Activated CD4-positive, CD25-positive, alpha-beta regulatory T cell (primary cell): ENCODE results near the gene C3.
"Not testable (repeated sequence)": the region's sequence is repeated elsewhere in the genome, so short reads cannot be mapped to it uniquely, and the experiment has no call there.

ENCODE experiments used
- DNase-seq, 4 experiments: peaks; one replicate each; lab custom pipeline; 2025; lab: John Stamatoyannopoulos, UW

C3 gene

DNA sequence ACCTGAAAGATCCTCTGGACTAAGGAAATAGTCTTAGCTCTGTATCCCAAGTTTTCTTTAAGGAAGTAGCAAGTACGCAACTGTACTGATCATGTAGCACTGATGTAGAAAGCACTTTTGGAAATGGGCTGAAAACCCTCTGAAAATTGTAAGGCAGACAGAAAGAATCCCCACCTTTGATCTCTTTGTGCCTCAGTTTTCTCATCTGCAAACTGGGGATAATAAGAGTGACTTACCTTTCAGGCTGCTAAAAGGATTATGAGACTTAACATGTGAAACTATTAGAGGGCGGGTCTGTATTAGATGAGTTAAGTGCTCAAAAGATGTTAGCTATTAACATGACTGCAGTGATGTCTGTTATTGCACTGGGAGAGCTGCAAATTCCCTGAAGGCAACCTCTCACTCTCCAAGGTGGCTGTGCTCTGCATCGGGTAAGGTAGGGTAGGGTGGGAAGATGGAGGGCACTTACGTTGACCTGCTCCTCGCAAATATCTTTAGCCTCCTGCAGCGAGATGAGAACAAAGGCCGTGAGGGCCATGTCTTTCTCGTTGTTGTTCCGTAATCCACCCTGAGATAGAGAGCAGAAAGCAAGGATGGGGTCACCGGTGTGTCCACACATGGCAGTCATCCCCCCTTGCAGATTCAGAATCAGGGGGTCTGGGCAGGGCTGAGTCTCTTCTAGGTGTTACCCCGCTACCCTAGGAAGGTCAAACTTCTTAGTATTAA, 30.1 kb downstream of the C3 start:
- no peak for DNase-seq

DNA sequence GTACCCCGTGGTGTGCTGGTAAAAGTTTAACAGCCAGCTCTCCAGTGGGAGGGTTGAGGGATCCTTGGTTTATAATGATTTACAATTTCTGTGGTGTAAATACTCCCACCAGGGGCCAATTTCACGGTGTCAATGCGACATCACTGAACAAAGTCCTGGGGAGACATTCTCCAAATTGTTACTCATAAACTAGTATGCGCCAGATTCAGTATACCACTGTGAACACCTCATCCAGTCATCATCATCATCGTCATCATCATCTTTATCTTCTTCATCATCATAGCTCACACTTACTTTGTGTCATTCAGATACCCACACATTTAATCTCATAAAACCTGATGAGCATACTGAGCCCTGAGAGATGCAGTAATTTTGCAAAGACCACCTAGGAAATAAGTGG, 33.3 kb downstream of the C3 start:
- DNase-seq: no peak

DNA sequence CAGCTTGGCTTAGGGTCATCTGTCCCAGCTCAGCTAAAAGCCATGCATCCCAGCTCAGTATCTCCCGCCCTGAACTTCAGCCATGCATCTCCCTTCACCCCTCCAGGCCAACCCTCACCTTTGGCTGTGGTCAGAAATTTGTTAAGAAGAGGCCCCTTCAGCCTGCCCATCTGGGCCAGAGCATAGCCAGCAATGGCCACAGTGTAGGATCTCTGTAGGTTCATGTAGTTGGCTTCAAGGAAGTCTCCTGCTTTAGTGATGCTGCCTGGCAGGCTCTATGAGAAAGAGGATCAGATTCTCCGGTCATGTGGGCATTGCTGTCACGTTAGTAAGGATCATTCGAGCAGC, 33.8 kb downstream of the C3 start:
- no peak for DNase-seq

GRCh38 chr19:6685962-6686627, 34.4 kb downstream of the C3 start:
- no peak for DNase-seq

- DNase-seq: no peak
Observed at GRCh38 chr19:6685482-6685881, 35.0 kb downstream of the C3 start.

DNA sequence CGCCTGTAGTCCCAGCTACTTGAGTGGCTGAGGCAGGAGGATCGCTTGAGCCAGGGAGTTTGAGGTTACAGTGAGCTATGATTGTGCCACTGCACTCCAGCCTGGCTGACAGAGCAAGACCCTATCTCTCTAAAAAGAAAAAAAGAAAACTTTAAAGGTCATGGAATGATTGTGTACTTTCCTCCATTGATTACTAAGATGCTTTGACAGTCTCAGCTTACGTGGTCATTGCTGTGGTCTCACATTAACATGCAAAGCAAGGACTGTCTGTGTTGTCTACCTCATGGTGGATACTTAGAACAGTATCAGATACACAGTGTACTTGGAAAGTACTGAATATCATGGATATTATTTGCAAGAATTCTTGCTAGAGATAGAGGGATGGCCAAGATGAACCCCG, 36.5 kb downstream of the C3 start:
- DNase-seq: no peak

DNA sequence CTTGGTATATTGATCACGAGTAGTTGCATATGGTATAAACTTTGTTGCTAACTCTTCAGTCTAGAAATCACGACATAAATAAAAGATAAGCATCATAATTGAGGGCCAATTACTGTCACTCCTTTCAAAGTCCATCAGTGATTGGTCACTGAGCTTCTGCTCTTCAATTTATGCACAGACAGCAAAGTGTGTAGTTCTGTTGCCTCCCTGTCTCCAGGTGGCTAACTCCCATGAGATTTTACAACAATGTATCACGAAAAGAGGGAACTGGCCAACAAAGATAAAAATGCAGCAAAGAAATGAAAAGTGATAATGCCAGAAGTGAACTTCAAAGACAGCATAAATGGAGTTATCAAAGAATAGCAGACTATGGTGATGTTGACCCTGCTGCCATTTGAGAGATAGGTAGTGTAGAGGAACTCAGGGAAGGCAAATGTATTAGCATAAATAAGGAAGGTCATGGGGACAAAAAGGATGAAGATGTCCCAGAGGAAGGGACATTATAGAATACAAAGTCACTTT, 37.8 kb downstream of the C3 start:
- DNase-seq: no peak

DNA sequence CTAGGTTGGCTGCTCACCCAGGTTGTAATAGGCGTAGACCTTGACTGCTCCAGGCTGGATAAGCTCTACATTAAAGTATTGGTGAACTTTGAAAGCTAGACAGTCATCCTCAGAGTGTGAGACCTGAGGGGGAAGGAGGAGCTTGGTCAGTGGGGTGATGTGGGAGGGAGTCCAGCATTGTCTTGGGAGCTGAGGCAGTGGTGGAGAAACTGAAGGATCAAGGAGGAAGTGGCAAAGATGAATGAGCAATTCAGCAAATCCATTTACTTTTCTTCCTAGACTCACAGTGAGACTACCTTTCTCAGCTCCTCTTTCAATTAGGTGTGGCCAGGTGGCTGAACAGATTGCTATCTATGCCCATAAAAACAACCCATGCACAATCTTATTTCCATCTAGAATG, 40.3 kb downstream of the C3 start:
- no peak for DNase-seq

DNA sequence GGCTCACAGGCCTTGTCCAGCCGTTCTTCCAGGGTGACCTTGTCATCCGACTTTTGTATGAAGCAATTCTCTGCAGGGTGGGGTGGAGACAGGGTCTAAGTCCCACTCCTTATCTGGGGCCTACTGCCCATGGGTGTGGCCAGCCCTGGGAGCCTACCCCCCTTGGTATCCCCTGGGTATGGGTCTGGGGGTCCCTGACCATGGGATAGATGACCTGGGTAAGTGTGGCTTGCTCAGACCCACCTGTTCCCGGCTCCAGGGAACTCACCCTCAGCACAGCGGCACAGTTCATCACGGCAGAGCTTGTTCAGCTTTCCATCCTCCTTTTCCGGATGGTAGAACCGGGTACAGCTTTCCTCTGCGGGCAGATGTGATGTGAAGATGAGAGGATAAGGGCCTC, 41.3 kb downstream of the C3 start:
- DNase-seq: no peak

DNA sequence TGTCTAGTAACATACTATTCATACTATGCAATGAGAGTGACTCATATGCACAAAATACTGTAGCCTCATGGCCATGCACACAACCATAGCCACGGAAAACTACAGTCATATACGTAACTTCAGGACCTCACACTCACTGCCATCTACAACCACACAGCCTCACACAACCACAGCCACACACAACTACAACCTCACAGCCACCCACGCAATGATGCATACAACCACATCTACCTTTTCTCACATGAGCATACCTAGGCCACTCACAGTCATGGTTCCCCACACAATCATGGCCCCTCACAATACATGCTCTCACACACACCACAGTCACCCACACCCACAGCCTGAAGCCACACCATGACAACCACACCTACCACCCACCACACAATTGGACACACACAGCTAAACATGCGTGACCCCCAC, 41.8 kb downstream of the C3 start:
- peak in 2 of 4 experiments; percentile 50 to 57 for DNase-seq

DNA sequence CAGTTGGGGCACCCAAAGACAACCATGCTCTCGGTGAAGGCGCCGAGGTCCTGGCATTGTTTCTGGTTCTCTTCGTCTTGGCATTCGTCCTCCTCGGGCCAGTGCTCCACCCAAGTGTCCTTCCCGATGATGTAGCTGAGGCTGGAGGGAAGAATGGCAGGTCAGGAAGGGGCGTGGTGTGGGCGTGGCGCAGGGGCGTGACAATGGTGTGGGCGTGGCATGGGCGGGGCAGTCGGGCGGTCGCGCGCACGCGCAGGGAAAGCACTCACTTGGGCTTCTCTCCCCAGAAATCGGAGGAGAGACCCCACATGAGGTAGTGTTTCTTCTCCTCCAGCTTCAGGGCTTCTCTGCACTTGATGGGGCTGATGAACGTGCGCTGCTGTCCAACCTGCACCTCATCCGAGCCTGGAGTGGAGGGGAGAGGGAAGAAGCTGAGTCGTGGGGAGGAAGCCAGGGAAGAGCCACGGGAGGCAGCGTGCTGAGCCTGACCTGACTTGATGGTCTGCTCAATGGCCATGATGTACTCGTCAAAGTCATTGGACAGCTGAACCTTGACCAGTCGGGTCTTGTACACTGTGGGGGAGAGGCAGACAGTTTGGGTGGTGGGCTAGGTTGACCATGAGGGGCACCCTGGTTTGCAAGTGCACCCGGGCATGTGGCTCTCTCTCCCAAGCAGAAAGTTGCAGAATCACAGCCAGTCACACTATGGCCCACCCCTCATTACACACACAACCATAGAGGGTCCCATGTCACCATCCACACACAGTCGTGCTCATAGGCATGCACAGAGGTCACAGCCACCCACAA, 42.4 kb downstream of the C3 start:
- peak in 2 of 4 experiments; percentile 11 to 38 for DNase-seq

DNA sequence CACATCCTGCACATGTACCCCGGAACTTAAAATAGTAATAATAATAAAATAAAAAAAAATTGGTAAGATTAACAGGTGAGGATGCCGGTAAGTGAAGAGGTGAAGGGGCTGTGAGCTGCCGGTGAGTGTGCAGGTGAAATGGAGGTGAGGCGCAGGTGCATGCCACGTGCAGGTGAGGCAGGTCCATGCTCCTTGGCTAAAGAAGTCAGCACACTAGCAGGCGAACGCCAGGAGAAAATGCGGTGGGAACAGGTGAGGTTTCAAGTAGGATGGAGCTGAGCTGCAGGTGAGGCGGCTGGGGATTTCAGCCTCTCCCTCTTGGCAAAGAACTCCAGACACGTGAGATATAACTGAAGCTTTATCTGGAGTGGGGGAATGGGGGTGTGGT, 43.0 kb downstream of the C3 start:
- no peak for DNase-seq

- no peak for DNase-seq
Observed at GRCh38 chr19:6676288-6676687, 44.2 kb downstream of the C3 start.

DNA sequence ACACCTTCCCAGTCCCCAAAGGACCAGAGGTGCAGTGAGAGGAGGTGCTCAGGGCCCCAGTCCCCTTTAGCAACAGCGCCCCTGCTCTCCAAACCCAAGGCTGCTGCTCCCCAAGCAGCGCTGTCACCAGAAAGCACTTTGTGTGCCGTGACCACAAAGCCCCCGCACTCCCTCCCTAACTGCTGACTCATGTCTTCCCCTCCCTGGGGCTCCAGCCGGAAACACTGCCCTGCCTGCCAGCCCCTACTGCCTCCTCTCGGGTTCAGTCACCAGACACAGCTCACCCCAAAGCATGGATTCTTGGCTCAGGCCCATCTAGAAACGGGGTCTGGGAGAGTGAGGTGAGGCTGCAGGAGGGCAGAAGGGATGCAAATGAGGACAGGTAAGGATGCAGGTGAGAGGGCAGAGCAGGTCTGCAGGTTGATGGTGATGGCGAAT, 45.6 kb downstream of the C3 start:
- peak; percentile 64 to 75 (median 65) for DNase-seq

- DNase-seq: not testable (repeated sequence)
Observed at GRCh38 chr19:6674408-6674807, 46.0 kb downstream of the C3 start.

DNA sequence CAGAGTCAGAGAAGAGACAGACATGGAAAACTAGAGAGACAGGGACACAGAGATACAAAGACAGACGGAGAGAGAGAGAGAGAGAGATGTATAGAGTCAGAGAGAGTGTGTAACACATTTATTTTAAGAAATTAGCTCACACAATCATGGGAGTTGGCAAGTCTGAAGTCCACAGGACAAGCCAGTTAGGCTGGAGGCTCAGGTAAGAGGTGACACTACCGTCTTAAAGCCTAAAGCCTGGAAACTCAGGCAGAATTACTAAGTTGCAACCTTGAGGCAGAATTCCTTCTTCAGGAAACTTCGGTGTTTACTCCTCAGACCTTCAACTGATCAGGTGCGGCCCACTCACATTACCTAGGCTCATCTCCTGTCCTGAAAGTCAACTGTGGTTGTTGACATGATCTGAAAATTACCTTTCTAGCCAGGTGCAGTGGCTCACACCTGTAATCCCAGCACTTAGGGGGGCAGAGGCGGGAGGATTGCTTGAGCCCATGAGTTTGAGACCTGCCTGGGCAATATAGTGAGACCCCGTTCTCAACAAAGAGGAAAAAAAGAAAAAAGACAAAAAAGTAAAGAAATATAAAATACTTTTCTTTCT, 47.7 kb downstream of the C3 start:
- no peak for DNase-seq

DNA sequence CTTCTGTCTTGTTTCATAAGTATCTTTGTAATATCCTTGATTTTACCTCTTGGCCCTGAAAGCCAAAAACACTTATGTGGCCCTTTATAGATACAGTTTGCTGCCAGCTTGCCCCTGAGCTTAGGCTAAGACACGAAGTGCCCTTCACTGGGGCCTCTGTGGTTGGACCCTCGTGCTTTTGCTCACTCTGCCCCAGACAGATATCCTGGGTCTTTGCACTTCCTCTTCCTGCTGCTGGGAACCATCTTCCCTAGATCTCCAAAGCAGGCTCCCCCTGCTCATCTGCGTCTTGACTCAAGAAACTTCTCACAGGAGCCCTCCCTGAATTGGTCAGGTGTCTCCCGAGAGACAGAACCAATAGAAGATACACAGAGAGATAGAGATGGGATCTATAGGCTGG, 48.5 kb downstream of the C3 start:
- DNase-seq: no peak

GRCh38 chr19:6668691-6669090, 51.8 kb downstream of the C3 start:
- no peak for DNase-seq

DNA sequence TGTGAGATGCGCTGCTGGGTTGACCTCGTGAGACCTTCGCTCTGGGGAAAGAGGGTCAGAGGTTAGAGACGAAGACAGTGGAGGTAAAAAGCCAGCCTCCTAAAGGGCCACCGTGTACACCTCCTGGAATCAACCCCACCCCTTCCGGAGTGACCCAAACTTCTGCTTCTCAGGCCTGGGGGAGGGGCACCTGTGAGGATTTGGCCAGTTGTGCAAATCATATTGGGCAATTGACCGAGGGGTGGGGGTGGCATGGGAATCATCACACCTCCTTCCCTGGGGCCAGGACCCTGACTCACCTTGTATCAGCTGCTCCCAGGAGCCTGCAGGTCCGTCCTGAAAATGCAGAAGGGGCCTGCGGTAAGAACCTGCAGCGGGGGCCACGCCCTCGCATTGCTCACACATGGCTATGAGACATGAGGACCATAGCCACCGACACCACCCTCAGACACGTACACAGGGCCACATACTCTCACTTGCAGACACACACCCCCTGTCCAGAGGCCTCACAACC, 53.3 kb downstream of the C3 start:
- DNase-seq: no peak

DNA sequence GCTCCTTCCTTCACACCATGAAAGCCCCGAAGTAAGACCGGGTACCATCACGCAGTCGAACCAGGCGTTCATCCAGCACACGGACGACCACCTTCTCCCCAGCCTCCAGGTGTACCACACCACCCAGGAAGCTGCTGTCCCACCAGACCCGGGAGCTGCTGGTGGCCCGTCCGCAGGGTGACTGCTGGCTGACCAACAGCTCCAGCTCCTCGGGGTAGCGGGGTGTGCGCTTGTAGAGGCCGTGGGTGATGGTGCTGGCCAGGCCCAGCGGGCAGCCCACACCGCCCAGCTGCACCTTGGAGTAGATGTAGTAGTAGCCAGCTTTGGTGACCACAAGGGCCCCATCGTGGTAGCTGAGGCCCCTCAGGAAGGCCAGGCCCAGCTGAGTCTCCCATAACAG, 55.5 kb downstream of the C3 start:
- no peak for DNase-seq

DNA sequence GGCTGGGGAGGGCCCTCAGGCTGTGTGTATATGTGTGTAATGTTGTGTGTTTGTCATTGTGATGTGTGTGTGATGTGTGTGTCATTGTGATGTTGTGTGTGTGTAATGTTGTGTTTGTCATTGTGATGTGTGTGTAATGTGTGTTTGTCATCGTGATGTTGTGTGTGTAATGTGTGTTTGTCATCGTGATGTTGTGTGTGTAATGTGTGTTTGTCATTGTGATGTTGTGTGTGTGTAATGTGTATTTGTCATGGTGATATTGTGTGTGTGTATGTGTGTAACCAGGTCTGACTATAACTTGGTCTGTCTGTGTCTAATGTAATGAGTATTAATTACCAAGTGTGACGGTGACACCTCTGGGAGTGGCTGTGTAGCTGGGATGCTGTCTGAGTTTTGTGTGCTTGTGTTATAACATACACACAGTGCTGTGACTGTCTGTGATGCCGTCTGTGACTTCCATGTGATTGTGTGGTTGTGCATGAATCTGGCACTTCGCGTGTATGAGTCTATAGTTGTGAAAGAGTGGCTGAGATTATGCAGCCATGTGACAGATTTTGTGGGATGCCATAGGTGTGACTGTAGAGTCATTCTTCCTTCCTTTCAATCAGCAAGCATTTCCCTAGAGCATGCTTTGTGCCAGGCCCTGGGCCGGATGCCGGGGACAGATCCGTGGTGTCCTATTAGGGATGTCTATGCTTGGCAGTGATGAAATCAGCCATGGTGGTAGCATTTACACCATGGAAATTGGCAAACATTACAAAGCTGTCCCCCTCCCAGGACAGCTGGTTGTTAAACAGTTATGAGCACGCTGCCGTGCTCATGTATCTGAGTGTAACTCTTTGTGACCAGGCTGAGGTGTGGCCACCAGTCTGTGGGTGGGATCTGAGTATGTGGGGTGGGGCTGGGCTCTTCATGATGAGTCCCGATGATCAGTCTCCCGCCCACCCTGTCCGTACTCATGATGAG, 56.9 kb downstream of the C3 start:
- DNase-seq: no peak
